Natural killer cell (primary cell): Measurements from ENCODE around the gene CUX1. TPM values are rescaled to one million over a fixed set of nuclear protein-coding genes. Genes with fewer than 3 reads are reported as not detected.

Experiments
- ATAC-seq, 3 donors: fragments of 150-1000 bp in 2 of 3; fragments of 200-7000 bp in 1 of 3; cut with Tn5 transposase; 1 replicate in 1 of 3; 2 replicates in 2 of 3; pipeline ENCODE4 v1.10.0; 2021; ENCODE audit warnings: mild to moderate bottlenecking in 2 of 3, moderate library complexity in 2 of 3
- DNase-seq, 2 donors: peaks; one replicate each; pipeline versions ENCODE4 v3.0.0 to v3.0.0-alpha.2; 2013 to 2021; ENCODE audit warnings: mixed read lengths in 1 of 2
- H3K27ac ChIP-seq: one replicate; pipeline ENCODE4 v1.5.1; 2013; ENCODE audit warnings: mild to moderate bottlenecking, low read length
- H3K27me3 ChIP-seq: one replicate; pipeline ENCODE4 v1.6.1; 2013; ENCODE audit warnings: low read length; ENCODE audit not compliant: control insufficient read depth, insufficient read depth
- H3K36me3 ChIP-seq: one replicate; pipeline ENCODE4 v1.6.1; 2013; ENCODE audit warnings: low read length; ENCODE audit not compliant: control insufficient read depth, insufficient read depth
- H3K4me1 ChIP-seq: one replicate; pipeline ENCODE4 v1.6.1; 2013; ENCODE audit warnings: low read length; ENCODE audit not compliant: control insufficient read depth, insufficient read depth
- H3K4me3 ChIP-seq: one replicate; pipeline ENCODE4 v1.5.1; 2013; ENCODE audit warnings: low read length
- H3K9me3 ChIP-seq: one replicate; pipeline ENCODE4 v1.6.1; 2013; ENCODE audit warnings: low read length; ENCODE audit not compliant: control insufficient read depth, insufficient read depth
- H3K27ac Mint-ChIP-seq, 2 donors: one replicate each; pipeline ENCODE4 v1.8.0; 2022; ENCODE audit warnings: mild to moderate bottlenecking in 2 of 2, mixed read lengths in 2 of 2, moderate library complexity in 1 of 2
- H3K27me3 Mint-ChIP-seq, 2 donors: one replicate each; pipeline ENCODE4 v1.8.0; 2022; ENCODE audit warnings: low read depth in 2 of 2, mixed read lengths in 2 of 2
- H3K36me3 Mint-ChIP-seq: one replicate; pipeline ENCODE4 v1.8.0; 2022; ENCODE audit warnings: mixed read lengths
- H3K4me1 Mint-ChIP-seq, 2 donors: one replicate each; pipeline ENCODE4 v1.8.0; 2022; ENCODE audit warnings: mixed read lengths in 2 of 2
- H3K4me3 Mint-ChIP-seq: one replicate; pipeline ENCODE4 v1.8.0; 2022; ENCODE audit warnings: mild to moderate bottlenecking, moderate library complexity, mixed read lengths
- H3K9me3 Mint-ChIP-seq, 2 donors: one replicate each; pipeline ENCODE4 v1.8.0; 2022; ENCODE audit warnings: mixed read lengths in 2 of 2
- WGBS: methylation state at CpG from one replicate; pipeline ENCODE4 v1.1.7; 2013; ENCODE audit warnings: missing lambda C conversion rate; ENCODE audit not compliant: insufficient coverage; 5-methylcytosine and 5-hydroxymethylcytosine counted together
- intact Hi-C: fragments of 100-400 bp; cut with micrococcal nuclease; formaldehyde crosslinking; loops from one replicate; pipeline ENCODE4 v1.14.2; 2022
- total RNA-seq, 4 donors: library from RNA; stranded (reverse); fragments of 120-200 nt in 1 of 4; gene quantifications; one replicate each; pipeline versions ENCODE4 v1.2.3 to v1.2.4, GENCODE V29; 2013 to 2022
- TF ChIP-seq, protein P1 (sequence below): fragments of 200-600 bp; IDR thresholded peaks from one replicate; pipeline ENCODE4 v1.8.0; 2022; ENCODE audit warnings: antibody characterized with exemption

CUX1 gene
- total RNA-seq, 3 donors from 2014 or later (not counting 1 experiment from before 2014, with no cell fraction given): 59.8 to 77.4 (median 73.6) TPM

GRCh38 chr7:102273749-102274712 lies 456.6 kb downstream of the CUX1 start:
- no peaks in the 10 kb centered on the region for H3K36me3 ChIP-seq
- no peaks in the 10 kb centered on the region for H3K9me3 ChIP-seq
- Mint-ChIP-seq H3K27me3 (no peaks in the 10 kb centered on the region), H3K4me1 (no peaks in the 10 kb centered on the region), H3K9me3 (no peaks in the 10 kb centered on the region), H3K4me3 (no peak overlapping the region), H3K27ac (no peak overlapping the region), H3K36me3 (no peaks in the 10 kb centered on the region)
- intact Hi-C loops: no loop called here
- H3K4me1 ChIP-seq: no peaks in the 10 kb centered on the region
- H3K27me3 ChIP-seq: no peaks in the 10 kb centered on the region
- DNase-seq (no peak), ATAC-seq (no peak)
- H3K4me3 ChIP-seq: no peak overlapping the region
- WGBS: 82% methylated on average over 23 of the region's 23 CpGs
- no peak overlapping the region for H3K27ac ChIP-seq
- TF ChIP-seq, protein P1, sequence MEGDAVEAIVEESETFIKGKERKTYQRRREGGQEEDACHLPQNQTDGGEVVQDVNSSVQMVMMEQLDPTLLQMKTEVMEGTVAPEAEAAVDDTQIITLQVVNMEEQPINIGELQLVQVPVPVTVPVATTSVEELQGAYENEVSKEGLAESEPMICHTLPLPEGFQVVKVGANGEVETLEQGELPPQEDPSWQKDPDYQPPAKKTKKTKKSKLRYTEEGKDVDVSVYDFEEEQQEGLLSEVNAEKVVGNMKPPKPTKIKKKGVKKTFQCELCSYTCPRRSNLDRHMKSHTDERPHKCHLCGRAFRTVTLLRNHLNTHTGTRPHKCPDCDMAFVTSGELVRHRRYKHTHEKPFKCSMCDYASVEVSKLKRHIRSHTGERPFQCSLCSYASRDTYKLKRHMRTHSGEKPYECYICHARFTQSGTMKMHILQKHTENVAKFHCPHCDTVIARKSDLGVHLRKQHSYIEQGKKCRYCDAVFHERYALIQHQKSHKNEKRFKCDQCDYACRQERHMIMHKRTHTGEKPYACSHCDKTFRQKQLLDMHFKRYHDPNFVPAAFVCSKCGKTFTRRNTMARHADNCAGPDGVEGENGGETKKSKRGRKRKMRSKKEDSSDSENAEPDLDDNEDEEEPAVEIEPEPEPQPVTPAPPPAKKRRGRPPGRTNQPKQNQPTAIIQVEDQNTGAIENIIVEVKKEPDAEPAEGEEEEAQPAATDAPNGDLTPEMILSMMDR: no peak

GRCh38 chr7:102275123-102275703 lies 457.8 kb downstream of the CUX1 start:
- no peaks in the 10 kb centered on the region for H3K27me3 Mint-ChIP-seq
- WGBS: 95% methylated on average over 10 of the region's 10 CpGs
- H3K4me3 Mint-ChIP-seq: no peak overlapping the region
- Histone ChIP-seq H3K4me3 (no peak overlapping the region), H3K27me3 (no peaks in the 10 kb centered on the region), H3K9me3 (no peaks in the 10 kb centered on the region), H3K27ac (no peak overlapping the region), H3K4me1 (peaks cover 6% of the 10 kb centered on the region), H3K36me3 (no peaks in the 10 kb centered on the region)
- H3K4me1 Mint-ChIP-seq: peaks cover 0 to 6% of the 10 kb centered on the region in 2 donors
- DNase-seq (no peak), ATAC-seq (no peak)
- H3K9me3 Mint-ChIP-seq: no peaks in the 10 kb centered on the region
- intact Hi-C loops: no loop called here
- TF ChIP-seq, protein P1: no peak
- H3K36me3 Mint-ChIP-seq: no peaks in the 10 kb centered on the region
- no peak overlapping the region for H3K27ac Mint-ChIP-seq

GRCh38 chr7:102277901-102278300 lies 460.5 kb downstream of the CUX1 start:
- no peak overlapping the region for H3K27ac Mint-ChIP-seq
- H3K27ac ChIP-seq: no peak overlapping the region
- no peaks in the 10 kb centered on the region for H3K36me3 ChIP-seq
- H3K27me3 ChIP-seq: no peaks in the 10 kb centered on the region
- H3K9me3 ChIP-seq: no peaks in the 10 kb centered on the region
- peaks cover 6% of the 10 kb centered on the region for H3K4me1 ChIP-seq
- no peak overlapping the region for H3K4me3 Mint-ChIP-seq
- H3K4me3 ChIP-seq: no peak overlapping the region
- TF ChIP-seq, protein P1: no peak
- H3K4me1 Mint-ChIP-seq: peaks cover 0 to 6% of the 10 kb centered on the region in 2 donors
- DNase-seq (no peak), ATAC-seq (no peak)
- H3K27me3 Mint-ChIP-seq: no peaks in the 10 kb centered on the region
- no peaks in the 10 kb centered on the region for H3K9me3 Mint-ChIP-seq
- 94% methylated on average over 10 of the region's 10 CpGs for WGBS
- intact Hi-C loops: no loop called here
- no peaks in the 10 kb centered on the region for H3K36me3 Mint-ChIP-seq
